KOPT-K1 (cell line): ENCODE results near the gene CCDC57.
"Not testable (repeated sequence)": the region's sequence is repeated elsewhere in the genome, so short reads cannot be mapped to it uniquely, and the experiment has no call there.

ENCODE experiments used
- H3K27ac ChIP-seq: fragments of 200-600 bp; sonication (generic); 2 replicates; pipeline ENCODE4 v1.5.1; 2016; ENCODE audit warnings: antibody characterized with exemption, mild to moderate bottlenecking, low read depth, low read length; ENCODE audit not compliant: poor library complexity, severe bottlenecking
- H3K36me3 ChIP-seq: fragments of 200-600 bp; sonication (generic); 2 replicates; pipeline ENCODE4 v1.5.1; 2017; ENCODE audit warnings: antibody characterized with exemption, mild to moderate bottlenecking, low read length, moderate library complexity; ENCODE audit not compliant: insufficient read depth
- H3K9me3 ChIP-seq: fragments of 200-600 bp; sonication (generic); 2 replicates; pipeline ENCODE4 v1.5.1; 2017; ENCODE audit warnings: antibody characterized with exemption, low read length, mild to moderate bottlenecking; ENCODE audit not compliant: insufficient read depth, poor library complexity, severe bottlenecking

The CCDC57 gene

GRCh38 chr17:82205720-82206508, 6.7 kb downstream of the CCDC57 start:
- Histone ChIP-seq H3K9me3 (no peaks in the 10 kb centered on the region), H3K27ac (peak overlapping the region; percentile 46), H3K36me3 (peaks cover 4% of the 10 kb centered on the region; the same call in 1 of the 2 replicates)

GRCh38 chr17:82204831-82205719, 7.6 kb downstream of the CCDC57 start:
- no peaks in the 10 kb centered on the region for H3K9me3 ChIP-seq
- peaks cover 4% of the 10 kb centered on the region; the same call in 1 of the 2 replicates for H3K36me3 ChIP-seq
- H3K27ac ChIP-seq, result no peak overlapping the region

- H3K27ac ChIP-seq, result no peak overlapping the region
- H3K9me3 ChIP-seq, result no peaks in the 10 kb centered on the region
- peaks cover 4% of the 10 kb centered on the region; the same call in 1 of the 2 replicates for H3K36me3 ChIP-seq
Measured at GRCh38 chr17:82203920-82204319, 8.7 kb downstream of the CCDC57 start.

- peaks cover 9% of the 10 kb centered on the region; the same call in 1 of the 2 replicates for H3K36me3 ChIP-seq
- H3K27ac ChIP-seq, result no peak overlapping the region
- H3K9me3 ChIP-seq, result no peaks in the 10 kb centered on the region
Measured at GRCh38 chr17:82202981-82203380, 9.7 kb downstream of the CCDC57 start.

GRCh38 chr17:82201498-82201910, 11.1 kb downstream of the CCDC57 start:
- Histone ChIP-seq H3K27ac (peak overlapping the region; percentile 16), H3K9me3 (no peaks in the 10 kb centered on the region), H3K36me3 (peaks cover 18% of the 10 kb centered on the region; the same call in 1 of the 2 replicates)

GRCh38 chr17:82200743-82201497, 11.7 kb downstream of the CCDC57 start:
- Histone ChIP-seq H3K9me3 (no peaks in the 10 kb centered on the region), H3K36me3 (peaks cover 22% of the 10 kb centered on the region; the same call in 1 of the 2 replicates), H3K27ac (peak overlapping the region; percentile 40)

- H3K36me3 ChIP-seq, result peaks cover 27% of the 10 kb centered on the region; the same call in 1 of the 2 replicates
- peak overlapping the region; percentile 40 for H3K27ac ChIP-seq
- H3K9me3 ChIP-seq, result no peaks in the 10 kb centered on the region
Measured at GRCh38 chr17:82200135-82200534, 12.5 kb downstream of the CCDC57 start.

GRCh38 chr17:82199496-82199895, 13.1 kb downstream of the CCDC57 start:
- Histone ChIP-seq H3K9me3 (no peaks in the 10 kb centered on the region), H3K36me3 (peaks cover 33% of the 10 kb centered on the region; the same call in 1 of the 2 replicates), H3K27ac (no peak overlapping the region)

- Histone ChIP-seq H3K27ac (no peak overlapping the region), H3K36me3 (peaks cover 46% of the 10 kb centered on the region; the same call in 1 of the 2 replicates), H3K9me3 (no peaks in the 10 kb centered on the region)
Measured at GRCh38 chr17:82198092-82198491, 14.6 kb downstream of the CCDC57 start.

- Histone ChIP-seq H3K27ac (no peak overlapping the region), H3K9me3 (no peaks in the 10 kb centered on the region), H3K36me3 (peaks cover 57% of the 10 kb centered on the region; the same call in 1 of the 2 replicates)
Measured at GRCh38 chr17:82195675-82196672, 16.7 kb downstream of the CCDC57 start.

- Histone ChIP-seq H3K27ac (no peak overlapping the region), H3K9me3 (no peaks in the 10 kb centered on the region), H3K36me3 (peaks cover 57% of the 10 kb centered on the region; the same call in 1 of the 2 replicates)
Measured at GRCh38 chr17:82194765-82195164, 17.9 kb downstream of the CCDC57 start.

- H3K36me3 ChIP-seq, result peaks cover 57% of the 10 kb centered on the region; the same call in 1 of the 2 replicates
- H3K9me3 ChIP-seq, result no peaks in the 10 kb centered on the region
- no peak overlapping the region for H3K27ac ChIP-seq
Measured at GRCh38 chr17:82193520-82194220, 19.0 kb downstream of the CCDC57 start.

GRCh38 chr17:82193050-82193449, 19.6 kb downstream of the CCDC57 start:
- H3K36me3 ChIP-seq, result peaks cover 53% of the 10 kb centered on the region; the same call in 1 of the 2 replicates
- H3K27ac ChIP-seq, H3K9me3 ChIP-seq: not testable (repeated sequence)
